ENCODE results near the gene ALAD. TPM values are rescaled to one million over a fixed set of nuclear protein-coding genes. Genes with fewer than 3 reads are reported as not detected.

ALAD gene
- total and polyA plus RNA-seq, 2 of the 13 experiments (the other 11 are each of a cell fraction or from before 2014, with no cell fraction given) = 21.8 to 30.1 TPM

DNA sequence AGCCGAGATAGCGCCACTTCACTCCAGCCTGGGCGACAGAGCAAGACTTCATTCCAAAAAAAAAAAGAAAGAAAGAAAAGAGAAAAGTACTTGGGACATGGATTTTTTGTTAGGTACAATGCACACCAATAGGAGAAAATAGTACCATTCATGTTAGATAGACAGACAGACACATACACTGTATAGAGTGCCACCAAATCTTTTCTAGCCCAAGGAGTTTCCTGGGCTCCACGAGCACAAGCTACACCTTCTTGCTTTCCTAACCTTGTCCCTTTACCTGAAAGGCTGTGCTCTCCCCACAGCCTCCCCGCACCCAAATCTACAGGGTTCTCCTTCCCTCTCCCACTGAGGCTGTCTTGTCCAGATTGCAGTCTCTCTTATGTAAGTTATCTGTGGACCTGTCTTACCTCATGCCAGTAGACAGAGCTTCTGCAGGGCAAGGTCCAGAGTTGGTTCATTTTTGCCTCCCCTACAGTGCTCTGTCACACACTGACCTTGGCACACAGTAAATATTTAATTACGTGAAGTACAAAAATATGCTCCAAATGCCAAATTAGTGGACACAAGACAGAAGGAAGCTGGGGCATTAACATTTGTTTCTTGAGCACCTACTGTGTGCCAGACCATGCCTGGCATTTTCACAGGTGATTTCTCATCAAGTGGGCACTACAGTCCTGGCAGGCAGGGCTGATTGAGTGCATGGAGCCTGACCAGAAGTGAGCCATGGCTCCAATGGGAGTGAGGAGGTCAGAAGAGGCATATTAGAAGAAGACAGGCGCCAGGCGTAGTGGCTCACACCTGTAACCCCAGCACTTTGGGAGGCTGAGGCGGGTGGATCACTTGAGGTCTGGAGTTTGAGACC is 5.9 kb downstream of the ALAD start (continued):
- TF ChIP-seq ZNF160 (CRISPR knock-in tag; IDR thresholded peaks at IDR 0.05) = 0 out of 2 replicates have a peak, but pooled peaks have one; percentile 27
- TF ChIP-seq, protein P1, sequence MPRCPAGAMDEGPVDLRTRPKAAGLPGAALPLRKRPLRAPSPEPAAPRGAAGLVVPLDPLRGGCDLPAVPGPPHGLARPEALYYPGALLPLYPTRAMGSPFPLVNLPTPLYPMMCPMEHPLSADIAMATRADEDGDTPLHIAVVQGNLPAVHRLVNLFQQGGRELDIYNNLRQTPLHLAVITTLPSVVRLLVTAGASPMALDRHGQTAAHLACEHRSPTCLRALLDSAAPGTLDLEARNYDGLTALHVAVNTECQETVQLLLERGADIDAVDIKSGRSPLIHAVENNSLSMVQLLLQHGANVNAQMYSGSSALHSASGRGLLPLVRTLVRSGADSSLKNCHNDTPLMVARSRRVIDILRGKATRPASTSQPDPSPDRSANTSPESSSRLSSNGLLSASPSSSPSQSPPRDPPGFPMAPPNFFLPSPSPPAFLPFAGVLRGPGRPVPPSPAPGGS (CRISPR knock-in tag; IDR thresholded peaks at IDR 0.05) = 0 out of 2 replicates have a peak, but pooled peaks have one; percentile 44
- no peak; the same call in 1 of the 2 replicates for TF ChIP-seq ZNF589 (CRISPR knock-in tag; conservative IDR thresholded peaks at IDR 0.05)
- peak; percentile 89 for TF ChIP-seq FOXA3 (CRISPR knock-in tag; IDR thresholded peaks at IDR 0.05)
- TF ChIP-seq HMG20A (CRISPR knock-in tag; IDR thresholded peaks at IDR 0.05; ENCODE audit: borderline replicate concordance) = peak; percentile 86; the same call in 1 of the 2 replicates
- TF ChIP-seq, protein P2, sequence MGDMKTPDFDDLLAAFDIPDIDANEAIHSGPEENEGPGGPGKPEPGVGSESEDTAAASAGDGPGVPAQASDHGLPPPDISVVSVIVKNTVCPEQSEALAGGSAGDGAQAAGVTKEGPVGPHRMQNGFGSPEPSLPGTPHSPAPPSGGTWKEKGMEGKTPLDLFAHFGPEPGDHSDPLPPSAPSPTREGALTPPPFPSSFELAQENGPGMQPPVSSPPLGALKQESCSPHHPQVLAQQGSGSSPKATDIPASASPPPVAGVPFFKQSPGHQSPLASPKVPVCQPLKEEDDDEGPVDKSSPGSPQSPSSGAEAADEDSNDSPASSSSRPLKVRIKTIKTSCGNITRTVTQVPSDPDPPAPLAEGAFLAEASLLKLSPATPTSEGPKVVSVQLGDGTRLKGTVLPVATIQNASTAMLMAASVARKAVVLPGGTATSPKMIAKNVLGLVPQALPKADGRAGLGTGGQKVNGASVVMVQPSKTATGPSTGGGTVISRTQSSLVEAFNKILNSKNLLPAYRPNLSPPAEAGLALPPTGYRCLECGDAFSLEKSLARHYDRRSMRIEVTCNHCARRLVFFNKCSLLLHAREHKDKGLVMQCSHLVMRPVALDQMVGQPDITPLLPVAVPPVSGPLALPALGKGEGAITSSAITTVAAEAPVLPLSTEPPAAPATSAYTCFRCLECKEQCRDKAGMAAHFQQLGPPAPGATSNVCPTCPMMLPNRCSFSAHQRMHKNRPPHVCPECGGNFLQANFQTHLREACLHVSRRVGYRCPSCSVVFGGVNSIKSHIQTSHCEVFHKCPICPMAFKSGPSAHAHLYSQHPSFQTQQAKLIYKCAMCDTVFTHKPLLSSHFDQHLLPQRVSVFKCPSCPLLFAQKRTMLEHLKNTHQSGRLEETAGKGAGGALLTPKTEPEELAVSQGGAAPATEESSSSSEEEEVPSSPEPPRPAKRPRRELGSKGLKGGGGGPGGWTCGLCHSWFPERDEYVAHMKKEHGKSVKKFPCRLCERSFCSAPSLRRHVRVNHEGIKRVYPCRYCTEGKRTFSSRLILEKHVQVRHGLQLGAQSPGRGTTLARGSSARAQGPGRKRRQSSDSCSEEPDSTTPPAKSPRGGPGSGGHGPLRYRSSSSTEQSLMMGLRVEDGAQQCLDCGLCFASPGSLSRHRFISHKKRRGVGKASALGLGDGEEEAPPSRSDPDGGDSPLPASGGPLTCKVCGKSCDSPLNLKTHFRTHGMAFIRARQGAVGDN (CRISPR knock-in tag; IDR thresholded peaks at IDR 0.05) = peak; percentile 65
- 0 out of 2 replicates have a peak, but pooled peaks have one; percentile 42 for TF ChIP-seq ZNF776 (CRISPR knock-in tag; IDR thresholded peaks at IDR 0.05)
- TF ChIP-seq ASH2L (IDR thresholded peaks at IDR 0.05; ENCODE audit: insufficient read length, low read depth, low read length) = peak; percentile 33
- 0 out of 2 replicates have a peak, but pooled peaks have one; percentile 25 for TF ChIP-seq ZSCAN31 (CRISPR knock-in tag; IDR thresholded peaks at IDR 0.05; ENCODE audit: low read depth)
- peak; percentile 95 for TF ChIP-seq HDAC2 (CRISPR knock-in tag; IDR thresholded peaks at IDR 0.05)
- TF ChIP-seq, protein P3, sequence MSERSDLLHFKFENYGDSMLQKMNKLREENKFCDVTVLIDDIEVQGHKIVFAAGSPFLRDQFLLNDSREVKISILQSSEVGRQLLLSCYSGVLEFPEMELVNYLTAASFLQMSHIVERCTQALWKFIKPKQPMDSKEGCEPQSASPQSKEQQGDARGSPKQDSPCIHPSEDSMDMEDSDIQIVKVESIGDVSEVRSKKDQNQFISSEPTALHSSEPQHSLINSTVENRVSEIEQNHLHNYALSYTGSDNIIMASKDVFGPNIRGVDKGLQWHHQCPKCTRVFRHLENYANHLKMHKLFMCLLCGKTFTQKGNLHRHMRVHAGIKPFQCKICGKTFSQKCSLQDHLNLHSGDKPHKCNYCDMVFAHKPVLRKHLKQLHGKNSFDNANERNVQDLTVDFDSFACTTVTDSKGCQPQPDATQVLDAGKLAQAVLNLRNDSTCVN (CRISPR knock-in tag; IDR thresholded peaks at IDR 0.05; ENCODE audit: borderline replicate concordance) = peak; percentile 54; the same call in 1 of the 2 replicates
- TF ChIP-seq ZNF143 (CRISPR knock-in tag; IDR thresholded peaks at IDR 0.05) = peak; percentile 15; the same call in 1 of the 2 replicates
- TF ChIP-seq ZNF333 (CRISPR knock-in tag; IDR thresholded peaks at IDR 0.05; ENCODE audit: borderline replicate concordance) = 0 out of 2 replicates have a peak, but pooled peaks have one; percentile 39
- TF ChIP-seq, protein P4, sequence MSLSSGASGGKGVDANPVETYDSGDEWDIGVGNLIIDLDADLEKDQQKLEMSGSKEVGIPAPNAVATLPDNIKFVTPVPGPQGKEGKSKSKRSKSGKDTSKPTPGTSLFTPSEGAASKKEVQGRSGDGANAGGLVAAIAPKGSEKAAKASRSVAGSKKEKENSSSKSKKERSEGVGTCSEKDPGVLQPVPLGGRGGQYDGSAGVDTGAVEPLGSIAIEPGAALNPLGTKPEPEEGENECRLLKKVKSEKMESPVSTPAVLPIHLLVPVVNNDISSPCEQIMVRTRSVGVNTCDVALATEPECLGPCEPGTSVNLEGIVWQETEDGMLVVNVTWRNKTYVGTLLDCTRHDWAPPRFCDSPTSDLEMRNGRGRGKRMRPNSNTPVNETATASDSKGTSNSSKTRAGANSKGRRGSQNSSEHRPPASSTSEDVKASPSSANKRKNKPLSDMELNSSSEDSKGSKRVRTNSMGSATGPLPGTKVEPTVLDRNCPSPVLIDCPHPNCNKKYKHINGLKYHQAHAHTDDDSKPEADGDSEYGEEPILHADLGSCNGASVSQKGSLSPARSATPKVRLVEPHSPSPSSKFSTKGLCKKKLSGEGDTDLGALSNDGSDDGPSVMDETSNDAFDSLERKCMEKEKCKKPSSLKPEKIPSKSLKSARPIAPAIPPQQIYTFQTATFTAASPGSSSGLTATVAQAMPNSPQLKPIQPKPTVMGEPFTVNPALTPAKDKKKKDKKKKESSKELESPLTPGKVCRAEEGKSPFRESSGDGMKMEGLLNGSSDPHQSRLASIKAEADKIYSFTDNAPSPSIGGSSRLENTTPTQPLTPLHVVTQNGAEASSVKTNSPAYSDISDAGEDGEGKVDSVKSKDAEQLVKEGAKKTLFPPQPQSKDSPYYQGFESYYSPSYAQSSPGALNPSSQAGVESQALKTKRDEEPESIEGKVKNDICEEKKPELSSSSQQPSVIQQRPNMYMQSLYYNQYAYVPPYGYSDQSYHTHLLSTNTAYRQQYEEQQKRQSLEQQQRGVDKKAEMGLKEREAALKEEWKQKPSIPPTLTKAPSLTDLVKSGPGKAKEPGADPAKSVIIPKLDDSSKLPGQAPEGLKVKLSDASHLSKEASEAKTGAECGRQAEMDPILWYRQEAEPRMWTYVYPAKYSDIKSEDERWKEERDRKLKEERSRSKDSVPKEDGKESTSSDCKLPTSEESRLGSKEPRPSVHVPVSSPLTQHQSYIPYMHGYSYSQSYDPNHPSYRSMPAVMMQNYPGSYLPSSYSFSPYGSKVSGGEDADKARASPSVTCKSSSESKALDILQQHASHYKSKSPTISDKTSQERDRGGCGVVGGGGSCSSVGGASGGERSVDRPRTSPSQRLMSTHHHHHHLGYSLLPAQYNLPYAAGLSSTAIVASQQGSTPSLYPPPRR (CRISPR knock-in tag; IDR thresholded peaks at IDR 0.05; ENCODE audit: borderline replicate concordance) = peak; percentile 66; the same call in 1 of the 2 replicates
- TF ChIP-seq ZFYVE20 (CRISPR knock-in tag; IDR thresholded peaks at IDR 0.05; ENCODE audit: borderline replicate concordance, low read depth) = no peak

All from HepG2 (cell line).